Measurements from ENCODE around the gene VEPH1. TPM values are rescaled to one million over a fixed set of nuclear protein-coding genes. Genes with fewer than 3 reads are reported as not detected.

VEPH1 gene
- total and polyA plus RNA-seq, 9 of the 15 experiments (the other 6 are each of a cell fraction or from before 2014, with no cell fraction given): 4.5 to 15.6 (median 5.8) TPM

- WGBS (ENCODE audit: insufficient coverage, low coverage, missing lambda C conversion rate): 22% methylated on average over 1 of the region's 1 CpG
- no peak overlapping the region for H3K4me2 ChIP-seq (ENCODE audit: insufficient read depth, low read length)
- POLR2A ChIA-PET: no interaction called here
- no peak overlapping the region for H3K9ac ChIP-seq (ENCODE audit: insufficient read depth in 1 of 2, low read depth in 2 of 2, low read length in 2 of 2)
- DNase-seq (ENCODE audit: extremely low read depth in 1 of 4, low spot score in 3 of 4) (no peak), ATAC-seq (no peak), FAIRE-seq (no peak)
- H4K20me1 ChIP-seq (replicated peaks; ENCODE audit: control insufficient read depth, insufficient read depth, low read length): no peaks in the 10 kb centered on the region
- no TSS peak for BruUV-seq (replicated peaks)
- no peaks in the 10 kb centered on the region for H3K27me3 ChIP-seq (ENCODE audit: control insufficient read depth in 2 of 2, insufficient read depth in 2 of 2, low read length in 2 of 2)
- intact Hi-C loops (cut with micrococcal nuclease) (no loop called here), in situ Hi-C loops (cut with MboI) (no loop called here)
- no peaks in the 10 kb centered on the region for H3K9me3 ChIP-seq (replicated peaks; ENCODE audit: control insufficient read depth, insufficient read depth, low read depth, low read length)
- no peaks in the 10 kb centered on the region for H3K4me1 ChIP-seq (replicated peaks in 1 of 2; ENCODE audit: control insufficient read depth in 2 of 2, insufficient read depth in 2 of 2, low read length in 2 of 2)
- H3K36me3 ChIP-seq (ENCODE audit: control insufficient read depth, insufficient read depth, low read length): no peaks in the 10 kb centered on the region
- H3K27ac ChIP-seq (ENCODE audit: extremely low read depth, low read depth, low read length): no peak overlapping the region
- no peak overlapping the region for H3K4me3 ChIP-seq
- CTCF ChIA-PET (ENCODE audit: low intra/inter-chr PET ratio): no interaction called here
- H3K9me1 ChIP-seq (ENCODE audit: control insufficient read depth, insufficient read depth, low read length): no peaks in the 10 kb centered on the region
- H3K79me2 ChIP-seq (ENCODE audit: control insufficient read depth, insufficient read depth, low read length): no peaks in the 10 kb centered on the region
- H2AFZ ChIP-seq (ENCODE audit: low read depth, low read length): no peak overlapping the region
- TF ChIP-seq ZNF316 (IDR thresholded peaks at IDR 0.05) (peak; percentile 91), ELF1 (tag; IDR thresholded peaks at IDR 0.05) (no peak), TAL1 (IDR thresholded peaks at IDR 0.05) (no peak), ATF3 (IDR thresholded peaks at IDR 0.05) (no peak), ATF3 (CRISPR knock-in tag; conservative IDR thresholded peaks at IDR 0.05) (no peak), ARHGAP35 (IDR thresholded peaks at IDR 0.05; ENCODE audit: partially characterized antibody) (no peak), ZNF133 (CRISPR knock-in tag; IDR thresholded peaks at IDR 0.05) (no peak), MAFG (tag; conservative IDR thresholded peaks at IDR 0.05) (peak; percentile 89), MAFK (IDR thresholded peaks at IDR 0.05; ENCODE audit: low read length) (peak; percentile 97), FOXP4 (CRISPR knock-in tag; IDR thresholded peaks at IDR 0.05; ENCODE audit: borderline replicate concordance) (no peak), ZNF384 (IDR thresholded peaks at IDR 0.05; ENCODE audit: low read depth, low read length) (no peak), E2F5 (CRISPR knock-in tag; IDR thresholded peaks at IDR 0.05) (no peak), MTF1 (CRISPR knock-in tag; IDR thresholded peaks at IDR 0.05; ENCODE audit: borderline replicate concordance) (no peak), HDAC1 (IDR thresholded peaks at IDR 0.05) (no peak), GMEB1 (CRISPR knock-in tag; IDR thresholded peaks at IDR 0.05) (no peak), ZNF561 (CRISPR knock-in tag; conservative IDR thresholded peaks at IDR 0.05) (no peak), LCOR (CRISPR knock-in tag; IDR thresholded peaks at IDR 0.05) (no peak), WHSC1 (IDR thresholded peaks at IDR 0.05; ENCODE audit: low read length) (no peak), TBL1XR1 (IDR thresholded peaks at IDR 0.05; ENCODE audit: low read length in 2 of 2) (no peak), RAD21 (CRISPR knock-in tag; conservative IDR thresholded peaks at IDR 0.05 in 1 of 2, IDR thresholded peaks at IDR 0.05 in 1 of 2) (no peak)
Measured at GRCh38 chr3:157412323-157412855, 90.8 kb downstream of the VEPH1 start.
